Activated T-cell treated with anti-CD3 and anti-CD28 coated beads, Interleukin-2, amount 50 U/mL, for 1 hour (primary cell): ENCODE measurements around the gene ASTL.

Experiments used
- DNase-seq: peaks from one replicate; pipeline ENCODE4 v3.0.0-alpha.2; 2020

ASTL gene

GRCh38 chr2:96124406-96125265, 13.7 kb downstream of the ASTL start:
- no peak for DNase-seq

GRCh38 chr2:96123936-96124335, 14.4 kb downstream of the ASTL start:
- no peak for DNase-seq

GRCh38 chr2:96123290-96123689, 15.0 kb downstream of the ASTL start:
- no peak for DNase-seq

GRCh38 chr2:96122391-96122790, 15.9 kb downstream of the ASTL start:
- no peak for DNase-seq

GRCh38 chr2:96121414-96121813, 16.9 kb downstream of the ASTL start:
- DNase-seq = no peak

- no peak for DNase-seq
Measured at GRCh38 chr2:96120991-96121390, 17.3 kb downstream of the ASTL start.

- DNase-seq = peak; percentile 12
Measured at GRCh38 chr2:96120091-96120720, 18.1 kb downstream of the ASTL start.

- DNase-seq = peak; percentile 16
Measured at GRCh38 chr2:96119389-96119751, 18.9 kb downstream of the ASTL start.

- peak; percentile 18 for DNase-seq
Measured at GRCh38 chr2:96118698-96119388, 19.5 kb downstream of the ASTL start.

- no peak for DNase-seq
Measured at GRCh38 chr2:96117701-96118588, 20.4 kb downstream of the ASTL start.

GRCh38 chr2:96116879-96117533, 21.3 kb downstream of the ASTL start:
- DNase-seq = peak; percentile 79

GRCh38 chr2:96116424-96116878, 21.9 kb downstream of the ASTL start, which contains the start of gene ADRA2B:
Gene ADRA2B, minus strand, starts transcription at chr2:96116571. Its CDS starts 422 bp downstream, at chr2:96116149.
- DNase-seq = peak; percentile 82

GRCh38 chr2:96115631-96116423, 22.5 kb downstream of the ASTL start:
- DNase-seq = peak; percentile 18

- DNase-seq = peak; percentile 18
Measured at GRCh38 chr2:96114903-96115581, 23.3 kb downstream of the ASTL start.

GRCh38 chr2:96114546-96114902, 23.8 kb downstream of the ASTL start:
- DNase-seq = peak; percentile 16

GRCh38 chr2:96113951-96114350, 24.4 kb downstream of the ASTL start:
- DNase-seq = peak; percentile 10

GRCh38 chr2:96113367-96113677, 25.0 kb downstream of the ASTL start:
- peak; percentile 32 for DNase-seq

GRCh38 chr2:96112501-96113366, 25.6 kb downstream of the ASTL start:
- peak; percentile 6 for DNase-seq

- DNase-seq = no peak
Measured at GRCh38 chr2:96111823-96112500, 26.3 kb downstream of the ASTL start.
